HG03460 (cell line): Measurements from ENCODE around the gene DPAGT1.

Source experiments
- ATAC-seq: cut with Tn5 transposase; IDR thresholded peaks from one replicate; pipeline ENCODE4 v1.9.1; 2021; ENCODE audit not compliant: unreplicated experiment

DPAGT1 gene

DNA sequence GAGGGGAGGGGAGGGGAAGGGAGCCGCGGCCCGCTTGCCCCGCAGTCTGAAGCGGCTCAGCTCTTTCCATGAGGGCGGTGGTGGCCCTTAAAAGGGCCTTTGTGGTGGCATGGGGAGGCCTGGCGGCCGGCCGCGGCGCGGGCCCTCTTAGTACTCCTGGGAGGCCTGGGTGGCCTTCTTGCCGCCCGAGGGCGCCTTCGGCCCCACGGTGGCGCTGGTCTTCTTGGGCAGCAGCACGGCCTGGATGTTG, 6.9 kb downstream of the DPAGT1 start:
- ATAC-seq, result peak; percentile 39

DNA sequence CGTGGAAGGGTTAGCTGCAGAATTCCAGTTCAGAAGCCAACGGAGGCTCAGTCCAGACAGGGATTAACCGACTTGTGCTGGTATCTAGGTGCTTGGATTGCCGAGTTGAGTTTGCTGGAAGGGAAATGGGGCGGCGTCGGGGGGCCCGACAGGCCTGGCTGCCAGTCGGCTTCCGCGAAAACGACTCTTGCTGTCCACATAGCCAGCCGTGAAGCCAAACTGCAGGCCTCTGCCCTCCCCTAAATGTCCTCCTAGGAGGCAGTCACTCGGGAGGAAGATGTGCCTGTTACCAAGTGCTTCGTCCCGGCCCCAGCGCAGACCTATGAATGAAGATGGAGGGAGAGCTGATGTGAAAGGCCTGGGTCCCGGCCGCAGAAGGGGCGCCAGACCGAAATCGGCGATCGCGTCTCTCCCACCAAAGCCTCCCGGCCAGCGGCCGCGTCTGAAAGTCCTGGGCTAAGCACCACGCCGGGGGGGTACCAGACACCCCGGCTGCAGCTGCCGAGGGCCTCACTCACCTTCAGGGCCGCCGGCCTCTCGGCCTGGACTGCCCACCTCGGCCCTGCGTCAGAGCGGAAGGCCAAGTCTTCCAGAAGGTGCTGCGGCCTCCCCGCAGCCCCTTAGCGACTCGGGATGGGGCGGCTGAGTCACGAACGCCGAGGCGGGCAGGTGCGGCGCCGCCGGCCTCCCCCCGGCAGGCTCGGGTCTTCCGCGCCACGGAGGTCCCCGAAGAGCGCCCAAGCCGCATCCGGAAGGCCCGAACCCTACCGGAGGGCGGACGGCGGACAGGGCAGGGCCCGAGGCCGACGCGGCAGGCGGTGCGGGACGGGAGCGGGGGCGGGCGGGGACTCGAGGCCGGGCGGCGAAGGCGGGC, 7.5 kb downstream of the DPAGT1 start:
- peak; percentile 2 for ATAC-seq

DNA sequence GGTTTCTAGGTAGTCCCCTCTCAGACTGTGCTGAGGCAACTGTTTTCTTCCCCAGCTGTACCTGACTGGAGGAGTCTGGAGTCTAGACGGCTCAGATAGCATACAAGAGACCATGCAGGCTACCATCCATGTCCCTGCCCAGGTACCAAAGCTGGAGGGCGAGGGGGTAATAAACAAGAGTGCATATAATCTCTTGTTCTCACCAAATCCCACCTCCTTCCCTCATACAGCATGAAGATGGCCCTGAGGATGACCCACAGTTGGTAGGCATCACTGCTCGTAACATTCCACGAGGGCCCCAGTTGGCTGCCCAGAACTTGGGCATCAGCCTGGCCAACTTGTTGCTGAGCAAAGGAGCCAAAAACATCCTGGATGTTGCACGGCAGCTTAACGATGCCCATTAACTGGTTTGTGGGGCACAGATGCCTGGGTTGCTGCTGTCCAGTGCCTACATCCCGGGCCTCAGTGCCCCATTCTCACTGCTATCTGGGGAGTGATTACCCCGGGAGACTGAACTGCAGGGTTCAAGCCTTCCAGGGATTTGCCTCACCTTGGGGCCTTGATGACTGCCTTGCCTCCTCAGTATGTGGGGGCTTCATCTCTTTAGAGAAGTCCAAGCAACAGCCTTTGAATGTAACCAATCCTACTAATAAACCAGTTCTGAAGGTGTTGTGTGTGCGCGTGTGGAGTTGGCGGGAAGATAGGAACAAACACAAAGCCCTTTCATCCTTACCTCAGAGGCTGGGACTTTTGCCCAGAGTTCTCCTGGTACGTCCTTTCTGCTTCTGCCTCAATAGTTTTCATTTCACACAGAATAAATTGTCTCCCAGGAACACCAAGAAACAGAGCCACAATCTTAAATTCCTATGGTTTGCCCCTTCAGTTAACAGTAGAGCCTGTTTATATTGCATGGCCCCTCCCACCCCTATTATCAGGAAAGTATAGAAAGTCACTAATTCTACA, 8.5 kb downstream of the DPAGT1 start:
- no peak for ATAC-seq

DNA sequence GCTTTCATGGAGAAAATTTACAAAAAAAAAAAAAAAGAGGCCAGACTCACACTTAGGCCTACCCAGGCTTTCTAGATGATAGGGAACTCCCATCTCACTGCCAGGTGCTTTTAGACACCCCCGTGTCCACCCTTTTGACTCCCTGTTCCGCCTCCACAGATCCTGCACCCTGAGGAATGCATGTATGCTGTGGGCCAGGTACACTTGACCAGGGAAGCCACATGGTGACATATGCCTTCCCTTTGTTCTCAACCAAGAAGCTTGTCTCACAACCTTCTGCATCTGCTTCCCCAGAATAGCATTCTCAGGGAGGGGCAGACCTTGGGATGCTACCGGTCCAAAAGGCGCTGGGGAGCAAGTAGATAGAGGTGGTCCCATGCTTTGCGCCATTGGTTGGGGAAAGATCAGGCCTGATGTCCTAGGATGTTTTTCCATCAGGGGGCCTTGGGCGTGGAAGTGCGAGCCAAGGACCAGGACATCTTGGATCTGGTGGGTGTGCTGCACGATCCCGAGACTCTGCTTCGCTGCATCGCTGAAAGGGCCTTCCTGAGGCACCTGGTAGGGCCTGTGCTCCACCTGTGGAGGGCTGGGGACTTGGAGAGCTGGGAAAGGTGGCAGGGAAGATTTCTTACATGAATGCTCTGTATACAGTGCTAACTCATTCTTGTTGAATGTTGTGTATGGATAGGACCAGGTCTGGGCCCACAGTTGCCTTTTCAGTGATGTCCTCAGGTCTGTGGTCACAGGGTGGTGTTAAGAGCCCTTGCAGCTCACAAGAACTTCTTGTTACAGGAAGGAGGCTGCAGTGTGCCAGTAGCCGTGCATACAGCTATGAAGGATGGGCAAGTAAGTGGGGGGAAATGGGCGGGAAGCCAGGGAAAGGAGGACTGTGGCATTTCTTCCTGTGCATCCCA, 9.4 kb downstream of the DPAGT1 start:
- no peak for ATAC-seq

DNA sequence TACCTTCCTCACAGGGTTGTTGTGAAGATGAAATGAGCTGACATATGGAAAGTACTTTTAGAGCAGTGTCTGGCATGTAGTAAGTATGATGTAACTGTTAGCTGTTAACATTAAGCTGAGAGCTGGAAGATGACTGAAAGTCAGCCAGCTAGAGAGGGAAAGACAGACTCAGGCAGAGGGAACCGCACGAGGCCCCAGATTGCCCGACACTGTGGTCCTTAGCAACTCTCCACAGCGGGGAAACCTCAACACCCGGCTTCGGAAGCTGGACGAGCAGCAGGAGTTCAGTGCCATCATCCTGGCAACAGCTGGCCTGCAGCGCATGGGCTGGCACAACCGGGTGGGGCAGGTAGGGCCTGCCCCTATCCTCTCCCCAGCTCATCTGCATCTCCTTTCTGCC, 10.5 kb downstream of the DPAGT1 start:
- ATAC-seq, result no peak

DNA sequence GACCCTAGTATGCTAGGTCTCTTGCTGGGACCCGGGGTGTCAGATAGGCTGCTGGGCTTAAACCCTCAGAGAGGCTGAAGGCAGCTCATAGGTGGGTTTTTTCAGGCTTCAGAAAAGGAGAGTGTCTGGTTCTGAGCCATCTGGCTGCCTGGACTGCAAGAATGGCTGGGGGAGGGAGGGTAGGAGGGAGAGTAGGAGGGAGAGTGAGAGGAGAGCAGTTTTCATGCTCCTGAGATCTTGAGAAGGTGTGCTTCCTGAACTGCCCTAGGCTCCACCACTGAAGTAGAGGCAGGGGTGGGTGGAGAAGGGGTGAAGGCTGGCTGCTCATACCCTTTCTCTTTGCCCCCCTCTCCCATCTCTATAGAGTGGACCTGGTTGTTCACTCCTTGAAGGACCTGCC, 12.3 kb downstream of the DPAGT1 start:
- no peak for ATAC-seq

DNA sequence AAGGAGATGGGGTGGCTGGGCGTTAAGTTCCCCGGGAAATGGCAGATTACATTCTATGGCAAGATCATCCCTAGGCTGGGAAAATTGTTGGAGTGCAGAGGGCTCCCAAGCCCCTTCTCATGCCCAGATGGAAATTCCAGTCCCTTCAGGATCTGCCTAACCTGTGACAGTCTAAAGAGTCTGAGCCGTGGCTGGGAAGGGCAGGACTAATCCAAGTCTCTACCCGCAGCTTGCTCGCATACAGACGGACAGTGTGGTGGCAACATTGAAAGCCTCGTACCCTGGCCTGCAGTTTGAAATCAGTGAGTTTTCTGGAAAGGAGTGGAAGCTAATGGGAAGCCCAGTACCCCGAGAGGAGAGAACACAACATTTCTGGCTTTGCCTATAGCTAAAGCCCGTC, 13.2 kb downstream of the DPAGT1 start:
- ATAC-seq, result no peak

DNA sequence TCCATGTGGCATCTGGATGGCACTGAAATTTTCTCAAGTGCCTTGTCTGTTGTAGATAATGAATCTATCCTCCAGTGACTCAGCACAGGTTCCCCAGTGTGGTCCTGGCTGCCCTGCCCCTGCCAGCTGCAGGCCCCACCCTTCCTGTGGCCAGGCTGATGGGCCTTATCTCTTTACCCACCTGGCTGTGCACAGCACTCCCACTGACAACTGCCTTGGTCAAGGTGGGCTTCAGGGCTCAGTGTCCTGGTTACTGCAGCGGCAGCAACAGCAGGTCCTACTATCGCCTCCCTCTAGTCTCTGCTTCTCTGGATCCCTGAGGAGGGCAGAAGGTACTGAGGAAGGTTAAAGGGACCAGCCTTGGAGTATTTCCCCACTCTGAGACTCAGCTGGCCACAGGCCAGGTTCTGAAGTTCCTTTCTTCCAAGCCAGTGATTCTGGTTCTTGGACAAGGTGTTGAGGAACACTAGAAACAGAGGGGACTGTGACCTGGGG, 13.9 kb downstream of the DPAGT1 start:
- no peak for ATAC-seq

DNA sequence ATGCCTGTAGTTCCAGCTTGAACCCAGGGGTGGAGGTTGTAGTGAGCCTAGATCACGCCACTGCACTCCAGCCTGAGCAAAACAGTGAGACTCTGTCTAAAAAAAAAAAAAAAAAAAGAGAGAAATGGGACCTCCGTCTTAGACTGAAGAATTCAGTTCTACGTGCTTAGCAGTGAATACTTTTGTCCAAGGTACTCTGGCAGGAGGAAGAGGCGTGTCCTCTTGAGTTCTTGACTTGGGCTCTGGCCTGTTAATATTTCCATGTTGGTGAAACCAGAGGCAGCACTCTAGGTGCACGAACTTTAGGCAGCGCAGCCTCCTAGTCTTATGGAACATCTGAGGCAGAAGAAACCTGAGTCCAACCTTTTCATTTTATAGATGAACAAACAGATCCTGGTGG, 14.5 kb downstream of the DPAGT1 start:
- ATAC-seq, result no peak

DNA sequence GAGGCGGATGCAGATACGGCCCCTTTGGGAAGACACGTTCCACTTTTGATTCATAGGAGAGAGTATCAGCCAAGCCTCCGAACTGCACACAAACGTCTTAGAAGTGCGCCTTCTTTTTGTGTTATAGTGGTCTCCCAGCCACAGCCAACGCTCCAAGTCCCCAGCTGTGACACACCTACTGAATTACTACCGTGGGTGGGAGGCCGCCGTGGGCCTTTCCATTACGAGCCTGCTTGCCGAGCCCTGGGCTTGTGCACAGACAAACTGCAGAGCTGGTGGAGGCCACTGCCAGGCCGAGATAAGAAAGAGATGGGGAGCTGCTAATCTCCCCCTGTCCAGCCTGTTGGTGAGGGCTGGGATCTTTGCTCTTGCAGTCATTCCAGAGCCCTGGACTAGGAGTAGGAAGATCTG, 16.2 kb downstream of the DPAGT1 start:
- peak; percentile 20 for ATAC-seq

DNA sequence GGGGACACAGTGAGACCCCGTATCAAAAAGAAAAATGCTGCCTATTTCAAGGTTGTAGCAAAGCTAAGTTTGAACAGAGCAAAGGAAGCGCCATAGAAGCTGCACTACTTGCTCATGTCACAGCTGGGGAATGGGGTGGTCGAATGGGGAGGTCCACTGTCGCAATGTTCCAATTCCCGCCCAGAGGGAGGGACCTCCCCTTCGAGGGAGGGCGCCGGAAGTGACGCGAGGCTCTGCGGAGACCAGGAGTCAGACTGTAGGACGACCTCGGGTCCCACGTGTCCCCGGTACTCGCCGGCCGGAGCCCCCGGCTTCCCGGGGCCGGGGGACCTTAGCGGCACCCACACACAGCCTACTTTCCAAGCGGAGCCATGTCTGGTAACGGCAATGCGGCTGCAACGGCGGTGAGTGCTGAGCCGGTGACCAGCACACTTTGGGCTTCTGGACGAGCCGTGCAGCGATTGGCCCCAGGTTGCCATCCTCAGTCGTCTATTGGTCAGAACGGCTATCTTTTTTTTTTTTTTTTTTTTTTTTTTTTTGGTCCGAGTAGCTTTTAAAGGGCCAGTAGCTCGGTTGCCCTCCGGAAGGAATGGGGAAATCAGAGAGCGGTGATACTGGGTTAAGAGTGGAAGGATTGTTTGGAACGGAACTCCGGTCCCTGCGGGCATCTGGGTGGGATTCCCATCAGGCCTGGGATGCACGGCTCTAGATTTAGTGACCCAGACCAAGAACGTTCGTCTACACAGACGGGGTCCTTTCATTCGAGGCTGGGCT, 16.8 kb downstream of the DPAGT1 start, which contains the start of gene HMBS:
Gene HMBS, plus strand, starts transcription at position 219 of the 774 bp plus-strand sequence. Its CDS starts 153 bp downstream, at position 372.
- peak; percentile 85 for ATAC-seq

DNA sequence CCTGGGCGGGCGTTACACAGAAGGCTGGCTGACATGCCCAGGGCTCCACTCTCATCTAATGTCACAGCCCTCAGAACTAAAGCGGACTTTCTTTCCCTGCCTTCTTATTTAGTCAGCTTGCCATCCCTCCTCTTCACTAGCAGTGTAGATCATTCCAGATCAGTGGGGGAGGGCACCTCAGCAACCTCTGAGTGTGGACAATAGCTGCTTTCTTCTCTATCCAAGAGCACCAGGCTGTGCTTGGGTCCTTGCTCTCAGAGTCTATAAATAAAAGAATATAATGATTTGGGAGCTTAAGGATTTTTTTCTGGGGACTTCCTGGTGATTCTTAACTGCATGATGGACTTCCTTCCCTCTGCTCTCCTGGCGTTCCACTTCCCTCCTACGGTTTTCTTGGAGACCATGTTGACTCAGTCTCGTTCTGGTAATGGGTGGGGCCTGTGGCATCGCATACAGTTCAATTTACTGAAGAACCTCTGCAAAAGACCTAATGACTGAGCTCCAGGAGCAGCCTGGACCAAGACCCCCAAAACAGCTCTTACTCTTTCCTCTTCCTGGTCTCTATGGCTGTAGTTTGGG, 19.9 kb downstream of the DPAGT1 start:
- ATAC-seq, result no peak

DNA sequence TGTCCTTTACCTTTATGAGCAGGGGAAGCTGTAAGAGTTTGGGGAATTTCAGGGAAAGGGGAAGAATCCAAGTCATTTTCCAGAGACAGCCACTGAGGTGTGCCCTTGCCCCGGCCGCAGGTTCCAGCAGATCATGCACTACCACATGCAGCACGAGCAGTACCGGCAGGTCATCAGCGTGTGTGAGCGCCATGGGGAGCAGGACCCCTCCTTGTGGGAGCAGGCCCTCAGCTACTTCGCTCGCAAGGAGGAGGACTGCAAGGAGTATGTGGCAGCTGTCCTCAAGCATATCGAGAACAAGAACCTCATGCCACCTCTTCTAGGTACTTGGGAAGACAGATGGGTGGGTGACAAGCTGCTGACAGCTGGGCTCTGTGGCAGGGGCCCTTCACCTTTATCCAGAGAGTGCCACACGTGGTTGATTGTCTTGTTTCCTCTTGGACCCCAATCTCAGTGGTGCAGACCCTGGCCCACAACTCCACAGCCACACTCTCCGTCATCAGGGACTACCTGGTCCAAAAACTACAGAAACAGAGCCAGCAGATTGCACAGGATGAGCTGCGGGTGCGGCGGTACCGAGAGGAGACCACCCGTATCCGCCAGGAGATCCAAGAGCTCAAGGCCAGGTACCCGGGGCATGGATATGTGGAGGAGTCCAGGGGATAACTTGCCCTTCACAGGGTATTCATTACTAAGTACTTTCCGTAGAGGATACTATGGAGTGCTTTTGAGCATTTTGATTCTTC, 22.8 kb downstream of the DPAGT1 start:
- no peak for ATAC-seq

DNA sequence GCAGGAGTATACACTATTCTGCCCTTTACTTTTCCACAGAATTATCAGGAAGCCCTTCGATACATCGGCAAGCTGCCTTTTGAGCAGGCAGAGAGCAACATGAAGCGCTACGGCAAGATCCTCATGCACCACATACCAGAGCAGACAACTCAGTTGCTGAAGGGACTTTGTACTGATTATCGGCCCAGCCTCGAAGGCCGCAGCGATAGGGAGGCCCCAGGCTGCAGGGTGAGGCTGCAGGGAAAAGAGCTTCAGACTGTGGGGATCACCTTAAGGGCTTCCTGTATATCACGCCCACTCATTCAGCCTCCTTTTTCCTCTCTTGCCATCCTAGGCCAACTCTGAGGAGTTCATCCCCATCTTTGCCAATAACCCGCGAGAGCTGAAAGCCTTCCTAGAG, 23.8 kb downstream of the DPAGT1 start:
- ATAC-seq, result no peak

DNA sequence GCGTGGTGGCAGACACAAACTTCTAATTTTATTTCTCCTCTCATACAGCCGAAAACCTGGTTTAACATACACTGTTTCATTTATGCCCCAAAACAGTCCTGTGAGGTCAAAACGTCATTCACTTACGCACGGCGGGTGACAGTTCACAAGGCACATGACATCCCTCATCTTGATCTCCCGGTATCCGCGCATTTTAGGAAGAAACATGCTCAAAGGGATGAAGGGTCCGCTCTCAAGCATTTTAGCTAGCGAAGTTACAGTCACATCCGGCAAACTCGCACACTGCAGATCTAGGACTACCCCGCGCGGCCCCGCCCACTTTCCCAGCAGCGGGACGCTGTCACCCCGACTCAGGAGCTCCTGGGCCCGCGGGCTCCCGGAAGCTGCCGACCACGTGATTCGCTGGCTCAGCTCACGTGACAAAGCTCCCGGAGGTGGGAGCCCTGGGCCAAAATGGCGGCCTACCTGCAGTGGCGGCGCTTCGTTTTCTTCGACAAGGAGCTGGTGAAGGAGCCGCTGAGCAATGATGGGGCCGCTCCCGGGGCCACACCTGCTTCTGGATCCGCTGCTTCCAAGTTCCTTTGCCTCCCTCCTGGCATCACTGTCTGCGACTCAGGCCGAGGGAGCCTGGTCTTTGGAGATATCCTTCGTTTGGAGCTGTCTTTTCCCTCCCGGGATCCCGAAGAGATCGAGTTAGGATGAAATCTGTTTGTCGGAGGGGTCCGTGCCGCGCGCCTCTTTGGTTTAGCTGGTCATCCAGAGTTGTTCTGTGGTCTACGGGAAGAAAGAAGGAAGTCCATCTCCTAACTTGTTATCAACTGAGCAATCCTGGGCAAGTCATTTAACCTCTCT, 34.1 kb downstream of the DPAGT1 start, which contains the start of gene VPS11:
Gene VPS11, plus strand, starts transcription at position 448 of the 852 bp plus-strand sequence. Its CDS starts 6 bp downstream, at position 454.
- ATAC-seq, result peak; percentile 88

DNA sequence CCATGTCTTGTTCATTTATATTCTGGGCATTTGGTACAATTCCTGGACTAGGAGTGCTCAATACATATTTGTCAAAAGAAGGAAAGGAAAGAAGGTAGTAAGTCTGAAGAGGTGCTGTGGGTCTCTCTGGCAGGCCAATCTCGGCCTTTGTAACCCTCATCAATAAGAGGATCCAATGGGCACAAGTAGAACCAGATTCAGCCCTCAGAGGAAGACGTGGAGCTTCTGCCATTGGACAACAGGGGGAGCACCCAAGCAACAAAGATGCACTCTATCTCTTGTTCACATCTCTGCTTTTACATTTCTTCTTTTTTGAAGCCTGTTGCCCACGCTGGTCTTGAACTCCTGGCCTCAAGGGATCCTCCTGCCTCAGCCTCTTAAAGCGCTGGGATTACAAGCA, 36.3 kb downstream of the DPAGT1 start:
- no peak for ATAC-seq

DNA sequence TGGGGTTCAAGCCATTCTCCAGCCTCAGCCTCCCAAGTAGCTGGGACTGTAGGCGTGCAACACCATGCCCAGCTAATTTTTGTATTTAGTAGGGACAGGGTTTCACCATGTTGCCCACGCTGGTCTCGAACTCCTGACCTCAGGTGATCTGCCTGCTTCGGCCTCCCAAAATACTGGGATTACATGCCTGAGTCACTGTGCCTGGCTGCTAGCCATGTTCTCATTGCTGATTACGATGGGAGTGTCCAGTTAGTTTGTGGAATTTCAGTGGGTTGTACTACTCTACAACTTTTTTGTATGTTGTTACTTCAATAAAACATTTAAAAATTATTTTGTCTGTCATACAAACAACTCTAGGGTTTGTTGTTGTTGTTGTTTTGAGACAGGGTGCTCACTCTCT, 38.9 kb downstream of the DPAGT1 start:
- no peak for ATAC-seq

DNA sequence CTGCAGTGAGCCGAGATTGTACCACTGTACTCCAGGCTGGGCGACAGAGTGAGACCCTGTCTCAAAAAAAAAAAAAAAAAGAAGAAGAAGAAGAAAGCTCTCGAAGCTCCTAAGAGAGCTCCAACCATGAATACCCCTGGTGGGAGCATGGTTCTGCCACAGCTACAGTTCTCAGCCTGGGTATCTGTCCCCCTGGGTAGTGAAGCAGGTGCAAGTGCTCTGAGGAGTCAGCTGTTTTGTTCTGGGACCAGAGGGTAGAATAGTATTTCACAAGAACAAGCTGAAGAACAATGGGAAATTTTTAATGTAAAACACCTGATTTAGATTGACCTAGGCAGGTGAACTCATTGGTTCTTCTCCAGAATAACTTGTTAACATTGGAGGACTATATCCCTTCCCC, 40.4 kb downstream of the DPAGT1 start:
- ATAC-seq, result no peak
